WERI-Rb-1 (cell line): ENCODE results near the gene NECTIN1.

Source experiments
- DNase-seq: peaks from one replicate; pipeline ENCODE4 v3.0.0-alpha.2; 2020
- H3K27ac ChIP-seq: fragments of 250-450 bp; sonication (Bioruptor Pico); 2 replicates; pipeline ENCODE4 v1.5.1; 2020; ENCODE audit warnings: mild to moderate bottlenecking, moderate library complexity
- H3K27me3 ChIP-seq: fragments of 250-450 bp; sonication (Bioruptor Pico); 2 replicates; pipeline ENCODE4 v1.5.1; 2021; ENCODE audit warnings: mild to moderate bottlenecking, low read depth, moderate library complexity; ENCODE audit not compliant: insufficient read depth, severe bottlenecking
- H3K36me3 ChIP-seq: fragments of 250-450 bp; sonication (Bioruptor Pico); 2 replicates; pipeline ENCODE4 v1.5.1; 2020; ENCODE audit warnings: mild to moderate bottlenecking, moderate library complexity
- H3K4me3 ChIP-seq: 2 replicates; pipeline ENCODE4 v1.5.1; 2011; ENCODE audit warnings: low read depth, mild to moderate bottlenecking, control low read depth, low read length
- H3K9me3 ChIP-seq: fragments of 250-450 bp; sonication (Bioruptor Pico); 2 replicates; pipeline ENCODE4 v1.5.1; 2021; ENCODE audit warnings: mild to moderate bottlenecking, moderate library complexity; ENCODE audit not compliant: severe bottlenecking
- TF ChIP-seq, protein P1 (sequence below): IDR thresholded peaks from 2 replicates; pipeline ENCODE4 v1.5.1; 2011; ENCODE audit warnings: low read depth, mild to moderate bottlenecking, control low read depth, inconsistent platforms, low read length

The NECTIN1 gene

DNA sequence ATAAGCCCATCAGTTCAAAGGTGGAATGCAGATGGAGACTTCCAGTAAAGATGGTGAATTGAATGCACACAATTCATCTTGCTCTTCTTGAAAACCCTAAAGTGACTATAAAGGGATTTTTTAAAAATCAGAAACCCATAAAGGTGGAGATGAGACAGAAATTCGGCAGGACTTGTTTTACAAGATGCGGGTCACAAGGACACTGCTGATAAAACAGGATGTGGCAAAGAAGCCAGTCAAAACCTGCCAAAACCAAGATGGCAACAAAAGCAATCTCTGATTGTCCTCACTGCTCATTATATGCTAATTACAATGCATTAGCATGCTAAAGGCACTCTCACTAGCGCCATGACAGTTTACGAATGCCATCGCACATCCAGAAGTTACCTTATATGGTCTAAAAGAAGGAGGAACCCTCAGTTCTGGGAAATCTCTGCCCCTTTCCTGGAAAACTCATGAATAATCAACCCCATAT, 137.1 kb downstream of the NECTIN1 start:
- H3K36me3 ChIP-seq = no peaks in the 10 kb centered on the region
- H3K9me3 ChIP-seq = peaks cover 2% of the 10 kb centered on the region
- TF ChIP-seq, protein P1, sequence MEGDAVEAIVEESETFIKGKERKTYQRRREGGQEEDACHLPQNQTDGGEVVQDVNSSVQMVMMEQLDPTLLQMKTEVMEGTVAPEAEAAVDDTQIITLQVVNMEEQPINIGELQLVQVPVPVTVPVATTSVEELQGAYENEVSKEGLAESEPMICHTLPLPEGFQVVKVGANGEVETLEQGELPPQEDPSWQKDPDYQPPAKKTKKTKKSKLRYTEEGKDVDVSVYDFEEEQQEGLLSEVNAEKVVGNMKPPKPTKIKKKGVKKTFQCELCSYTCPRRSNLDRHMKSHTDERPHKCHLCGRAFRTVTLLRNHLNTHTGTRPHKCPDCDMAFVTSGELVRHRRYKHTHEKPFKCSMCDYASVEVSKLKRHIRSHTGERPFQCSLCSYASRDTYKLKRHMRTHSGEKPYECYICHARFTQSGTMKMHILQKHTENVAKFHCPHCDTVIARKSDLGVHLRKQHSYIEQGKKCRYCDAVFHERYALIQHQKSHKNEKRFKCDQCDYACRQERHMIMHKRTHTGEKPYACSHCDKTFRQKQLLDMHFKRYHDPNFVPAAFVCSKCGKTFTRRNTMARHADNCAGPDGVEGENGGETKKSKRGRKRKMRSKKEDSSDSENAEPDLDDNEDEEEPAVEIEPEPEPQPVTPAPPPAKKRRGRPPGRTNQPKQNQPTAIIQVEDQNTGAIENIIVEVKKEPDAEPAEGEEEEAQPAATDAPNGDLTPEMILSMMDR = no peak
- H3K4me3 ChIP-seq = no peak overlapping the region
- no peak for DNase-seq
- H3K27me3 ChIP-seq = no peaks in the 10 kb centered on the region
- H3K27ac ChIP-seq = no peak overlapping the region

GRCh38 chr11:119590651-119591351, 138.2 kb downstream of the NECTIN1 start:
- TF ChIP-seq, protein P1 = no peak
- H3K9me3 ChIP-seq = peaks cover 2% of the 10 kb centered on the region
- no peak overlapping the region for H3K27ac ChIP-seq
- DNase-seq = no peak
- no peak overlapping the region for H3K4me3 ChIP-seq
- H3K36me3 ChIP-seq = no peaks in the 10 kb centered on the region
- no peaks in the 10 kb centered on the region for H3K27me3 ChIP-seq

DNA sequence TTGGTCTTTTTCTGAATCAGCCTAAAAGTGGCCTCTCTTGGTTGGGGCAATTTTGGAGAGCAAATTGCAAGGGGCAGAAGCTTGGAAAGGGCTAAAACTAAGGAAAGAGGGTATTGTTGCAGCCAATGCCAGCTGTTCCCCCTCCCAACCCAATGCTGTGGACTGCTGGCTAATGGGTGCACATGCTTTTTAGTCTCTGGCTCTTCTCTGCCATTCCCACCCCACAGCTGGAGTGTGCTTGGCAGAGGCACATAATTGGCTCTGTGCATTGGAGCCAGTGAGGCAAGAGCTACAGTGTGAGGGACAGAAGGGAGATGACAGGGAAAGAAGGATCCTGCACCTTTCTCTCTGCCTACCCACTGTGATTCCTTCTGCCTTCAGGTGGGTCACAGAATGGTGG, 140.0 kb downstream of the NECTIN1 start:
- TF ChIP-seq, protein P1 = no peak
- Histone ChIP-seq H3K27ac (no peak overlapping the region), H3K36me3 (no peaks in the 10 kb centered on the region), H3K27me3 (no peaks in the 10 kb centered on the region), H3K4me3 (no peak overlapping the region), H3K9me3 (peaks cover 2% of the 10 kb centered on the region)
- DNase-seq = no peak
